Measurements from ENCODE around the gene ZSCAN31. TPM values are rescaled to one million over a fixed set of nuclear protein-coding genes. Genes with fewer than 3 reads are reported as not detected.
"Not testable (repeated sequence)": the region's sequence is repeated elsewhere in the genome, so short reads cannot be mapped to it uniquely, and the experiment has no call there.

The ZSCAN31 gene
- total and polyA plus RNA-seq, 11 donors, result 3.3 to 22.0 (median 9.9) TPM

- no peaks in the 10 kb centered on the region for H3K4me1 ChIP-seq
- H3K36me3 ChIP-seq, result peaks cover 0 to 5% (median 0%) of the 10 kb centered on the region in 9 donors
- H3K27me3 ChIP-seq, result no peaks in the 10 kb centered on the region
- H3K9me3 ChIP-seq, result peaks cover 0 to 28% (median 0%) of the 10 kb centered on the region in 12 donors
- ATAC-seq, result no peak
- TF ChIP-seq CTCF (IDR thresholded peaks at IDR 0.05) (no peak), POLR2A (IDR thresholded peaks at IDR 0.05) (no peak)
- intact Hi-C loops (cut with DNase I), result no loop called here
- no peak overlapping the region for H3K27ac ChIP-seq
- no peak overlapping the region for H3K4me3 ChIP-seq
- DNase-seq, result no peak
- WGBS, 4 donors, result 78 to 88% (median 85%) methylated on average over 5 to 9 of the region's 9 CpGs
These were observed 24.7 kb downstream of the ZSCAN31 start for GRCh38 chr6:28311139-28311823.

- H3K27ac ChIP-seq; ATAC-seq; intact Hi-C loops (cut with DNase I); H3K4me3 ChIP-seq; H3K4me1 ChIP-seq; H3K27me3 ChIP-seq; DNase-seq; H3K36me3 ChIP-seq: not testable (repeated sequence)
- peaks cover 0 to 35% (median 0%) of the 10 kb centered on the region in 12 donors for H3K9me3 ChIP-seq
These were observed 29.6 kb downstream of the ZSCAN31 start for GRCh38 chr6:28306363-28306762.

- ATAC-seq (no peak), DNase-seq (no peak)
- Histone ChIP-seq H3K9me3 (peaks cover 0 to 30% (median 0%) of the 10 kb centered on the region in 12 donors), H3K27me3 (no peaks in the 10 kb centered on the region), H3K36me3 (peaks cover 0 to 29% (median 10%) of the 10 kb centered on the region in 9 donors), H3K4me3 (no peak overlapping the region), H3K27ac (no peak overlapping the region), H3K4me1 (no peaks in the 10 kb centered on the region)
- TF ChIP-seq POLR2A (IDR thresholded peaks at IDR 0.05), result no peak
- TF ChIP-seq CTCF (IDR thresholded peaks at IDR 0.05), result no peak
- intact Hi-C loops (cut with DNase I), result no loop called here
- WGBS, 4 donors, result 93 to 94% (median 93%) methylated on average over 3 of the region's 3 CpGs
These were observed 32.4 kb downstream of the ZSCAN31 start for GRCh38 chr6:28303570-28303969.

- Histone ChIP-seq H3K9me3 (no peaks in the 10 kb centered on the region), H3K4me3 (no peak overlapping the region), H3K27ac (no peak overlapping the region), H3K36me3 (peaks cover 0 to 51% (median 28%) of the 10 kb centered on the region in 9 donors), H3K27me3 (no peaks in the 10 kb centered on the region), H3K4me1 (no peaks in the 10 kb centered on the region)
- DNase-seq (no peak), ATAC-seq (no peak)
- TF ChIP-seq POLR2A (IDR thresholded peaks at IDR 0.05) (no peak), CTCF (IDR thresholded peaks at IDR 0.05) (no peak)
- WGBS, 4 donors, result 84 to 92% (median 85%) methylated on average over 7 of the region's 7 CpGs
- intact Hi-C loops (cut with DNase I), result no loop called here
These were observed 39.4 kb downstream of the ZSCAN31 start for GRCh38 chr6:28296520-28297060.
